CD4-positive, alpha-beta T cell treated with Interleukin-15 for 4 hours (primary cell): Measurements from ENCODE around the gene FGGY.
"Not testable (repeated sequence)": the region's sequence is repeated elsewhere in the genome, so short reads cannot be mapped to it uniquely, and the experiment has no call there.

Source experiments
- DNase-seq: peaks from one replicate; pipeline ENCODE4 v3.0.0-alpha.2; 2020; ENCODE audit warnings: low spot score

The FGGY gene

GRCh38 chr1:59288046-59288445 lies 8.8 kb upstream of the FGGY start:
- DNase-seq = no peak

- DNase-seq = no peak
These were observed 7.3 kb upstream of the FGGY start for GRCh38 chr1:59289570-59289969.

GRCh38 chr1:59290193-59290949 lies 6.5 kb upstream of the FGGY start:
- peak; percentile 9 for DNase-seq

DNA sequence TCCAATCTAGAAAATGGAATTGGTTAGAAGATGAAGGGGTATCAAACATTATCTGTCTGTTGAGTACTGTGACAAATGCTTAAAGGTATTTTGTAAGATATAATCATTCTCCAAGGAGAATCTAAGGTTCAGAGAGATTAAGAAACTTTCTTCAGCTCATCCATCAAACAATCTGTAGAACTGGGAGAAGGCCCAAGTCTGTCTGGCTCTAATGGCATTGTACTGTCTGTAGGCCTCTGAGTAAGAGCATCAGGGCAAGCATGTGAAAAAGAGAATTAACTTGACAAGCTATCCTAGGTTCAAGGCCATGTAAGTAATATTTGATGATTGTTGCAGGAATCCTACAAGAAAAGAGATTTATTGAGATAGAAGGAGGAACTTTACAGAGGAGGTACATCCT lies 5.3 kb upstream of the FGGY start:
- no peak for DNase-seq

DNA sequence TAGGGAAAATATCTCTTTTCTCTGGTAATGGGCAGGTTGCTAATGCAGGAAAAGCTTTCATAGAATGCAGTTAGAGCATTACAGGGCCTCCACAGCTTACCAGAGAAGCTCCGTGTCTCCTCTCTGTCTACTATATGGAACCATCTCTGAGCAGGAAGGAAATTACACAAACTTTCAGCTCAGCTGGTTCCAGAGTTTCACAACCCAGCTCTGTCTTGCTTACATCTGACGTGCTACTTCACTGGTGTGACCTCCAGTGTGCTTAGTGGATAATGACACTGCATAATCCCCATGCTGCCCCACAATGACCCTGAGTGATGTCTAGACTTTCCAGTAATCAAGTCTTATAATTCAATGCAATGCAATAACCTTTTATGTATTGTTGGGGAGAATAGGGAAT lies 4.3 kb upstream of the FGGY start:
- peak; percentile 6 for DNase-seq

DNA sequence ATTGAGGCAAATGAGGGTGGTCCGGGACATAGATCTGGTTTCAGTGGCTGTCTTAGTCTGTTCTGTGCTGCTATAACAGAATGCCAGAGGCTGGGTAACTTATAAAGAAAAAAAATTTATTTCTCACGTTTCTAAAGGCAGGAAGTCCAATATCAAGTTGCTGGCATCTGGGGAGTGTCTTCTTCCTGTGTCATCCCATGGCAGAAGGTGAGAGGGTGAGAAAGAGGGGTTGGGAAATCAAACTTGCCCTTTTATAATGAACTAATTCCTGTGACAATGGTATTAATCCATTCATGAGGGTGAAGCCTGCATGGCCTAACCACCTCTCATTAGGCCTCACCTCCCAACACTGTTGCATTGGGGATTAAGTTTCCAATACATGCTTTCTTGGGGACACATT lies 3.7 kb upstream of the FGGY start:
- no peak for DNase-seq

GRCh38 chr1:59293849-59294248 lies 3.0 kb upstream of the FGGY start:
- no peak for DNase-seq

DNA sequence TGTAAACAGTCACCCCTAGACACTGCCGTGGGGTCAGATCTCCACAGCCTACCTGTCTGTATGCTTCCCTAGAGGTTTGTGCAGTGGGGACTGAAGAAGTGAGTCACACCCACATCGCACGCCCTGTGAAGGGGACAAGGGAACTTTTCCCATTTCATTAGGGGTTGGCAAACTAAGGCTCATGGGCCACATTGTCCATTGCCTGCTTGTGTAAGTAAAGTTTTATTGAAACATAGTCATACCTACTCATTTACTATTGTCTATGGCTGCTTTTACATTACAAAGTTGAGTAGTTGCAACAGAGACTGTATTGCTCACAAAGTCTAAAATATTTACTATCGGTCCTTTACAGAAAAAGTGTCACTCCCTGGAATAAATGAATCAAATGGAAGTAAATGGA lies 2.5 kb upstream of the FGGY start:
- no peak for DNase-seq

- no peak for DNase-seq
These were observed 1.3 kb upstream of the FGGY start for GRCh38 chr1:59295618-59296017.

DNA sequence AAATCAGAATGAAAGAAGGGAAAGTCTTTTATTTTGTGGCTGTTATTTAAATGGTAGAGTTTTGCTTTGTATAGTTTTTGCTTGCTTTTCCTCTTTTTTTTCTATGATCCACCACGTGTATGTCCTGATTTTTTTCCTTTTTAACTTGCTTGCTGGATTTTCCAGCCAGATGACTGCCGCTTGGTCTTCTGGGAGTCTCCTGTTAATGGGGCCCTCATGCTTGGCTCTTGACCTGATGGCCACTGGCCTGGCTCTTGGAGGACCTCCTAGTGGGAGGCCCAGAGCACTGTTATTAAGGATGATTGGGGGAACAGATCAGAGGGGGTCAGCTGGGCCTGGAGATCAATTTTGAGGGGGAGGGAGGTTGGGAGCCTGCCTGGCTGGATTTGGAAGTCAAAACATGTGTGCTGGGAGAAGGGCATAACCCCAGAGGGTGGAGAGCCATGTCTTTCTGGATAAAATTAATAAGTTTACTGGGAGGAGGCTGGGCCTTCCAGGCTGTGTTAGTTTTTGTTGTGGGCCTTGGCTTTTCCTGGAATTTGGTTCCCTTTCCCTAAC lies 1.2 kb downstream of the FGGY start:
- DNase-seq = no peak

DNA sequence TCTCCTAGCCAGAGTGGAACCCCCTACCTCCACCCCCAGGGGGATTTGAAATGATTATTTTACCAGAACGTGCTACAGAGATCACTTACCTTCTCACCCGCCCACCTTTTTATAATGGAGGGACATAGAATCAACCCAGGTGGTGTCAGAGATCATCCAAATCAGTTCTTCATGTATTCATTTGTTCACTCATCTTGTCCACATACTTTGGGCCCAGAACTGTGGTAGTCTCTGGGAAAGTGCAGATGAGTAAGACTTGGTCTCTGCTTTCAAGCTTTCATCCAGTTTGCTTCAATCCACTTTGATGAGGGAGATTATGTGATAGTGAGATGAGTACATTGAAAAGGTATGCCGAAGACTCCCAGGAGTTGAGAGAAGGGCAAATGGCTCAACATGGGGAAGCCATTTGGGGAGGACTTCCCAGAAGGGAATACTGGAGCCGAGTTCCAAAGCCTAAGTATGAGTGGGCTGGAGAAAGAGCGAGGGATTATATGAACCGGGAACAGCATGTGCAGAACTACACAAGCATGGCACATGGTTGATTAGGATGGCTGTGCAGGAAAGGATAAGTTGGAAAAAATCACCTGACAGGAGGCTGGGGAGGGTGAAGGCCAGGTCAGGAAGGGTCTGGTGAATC lies 1.9 kb downstream of the FGGY start:
- DNase-seq = no peak

DNA sequence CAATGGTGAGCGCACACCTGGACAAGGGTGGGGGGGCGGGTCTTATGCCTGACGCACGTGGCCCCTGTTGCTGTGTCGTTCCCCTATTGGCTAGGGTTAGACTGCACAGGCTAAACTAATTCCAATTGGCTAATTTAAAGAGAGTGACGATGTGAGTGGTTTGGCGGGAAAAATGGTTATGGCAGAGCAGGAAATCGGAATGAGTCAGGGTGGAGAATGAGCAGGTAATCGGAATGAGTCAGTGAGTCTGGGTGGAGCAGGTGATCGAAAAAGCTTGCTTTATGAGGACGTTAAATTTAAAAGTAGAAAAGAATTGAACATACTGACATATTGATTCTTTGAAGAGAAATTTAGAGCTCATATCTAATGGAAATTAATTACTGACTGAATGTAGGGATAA lies 2.8 kb downstream of the FGGY start:
- DNase-seq = not testable (repeated sequence)

DNA sequence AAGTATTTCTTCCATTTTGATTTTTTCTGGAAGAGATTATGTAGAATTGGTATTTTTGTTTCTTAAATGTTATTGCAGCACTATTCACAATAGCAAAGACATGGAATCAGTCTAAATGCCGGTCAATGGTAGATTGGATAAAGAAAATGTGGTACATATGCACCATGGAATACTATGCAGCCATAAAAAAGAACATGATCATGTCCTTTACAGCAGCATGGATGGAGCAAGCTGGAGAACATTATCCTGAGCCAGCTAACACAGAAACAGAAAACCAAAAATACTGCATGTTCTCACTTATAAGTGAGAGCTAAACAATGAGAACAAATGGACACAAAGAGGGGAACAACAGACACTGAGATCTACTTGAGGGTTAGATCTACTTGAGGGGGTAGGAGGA lies 5.4 kb downstream of the FGGY start:
- no peak for DNase-seq

GRCh38 chr1:59302871-59303270 lies 6.0 kb downstream of the FGGY start:
- DNase-seq = no peak

DNA sequence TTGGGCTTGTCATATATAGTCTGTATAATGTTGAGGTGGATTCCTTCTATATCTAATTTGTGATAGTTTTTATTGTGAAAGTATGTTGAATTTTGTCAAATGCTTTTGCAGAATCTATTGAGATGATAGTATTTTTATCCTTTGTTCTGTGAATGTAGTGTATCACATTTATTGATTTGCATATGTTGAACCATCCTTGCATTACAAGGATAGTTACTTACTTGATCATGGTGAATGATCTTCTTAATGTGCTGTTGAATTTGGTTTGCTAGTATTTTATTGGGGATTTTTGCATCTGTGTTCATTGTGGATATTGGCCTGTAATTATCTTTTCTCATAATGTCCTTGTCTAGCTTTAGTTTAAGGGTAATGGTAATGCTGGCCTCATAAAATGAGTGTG lies 8.3 kb downstream of the FGGY start:
- DNase-seq = no peak

DNA sequence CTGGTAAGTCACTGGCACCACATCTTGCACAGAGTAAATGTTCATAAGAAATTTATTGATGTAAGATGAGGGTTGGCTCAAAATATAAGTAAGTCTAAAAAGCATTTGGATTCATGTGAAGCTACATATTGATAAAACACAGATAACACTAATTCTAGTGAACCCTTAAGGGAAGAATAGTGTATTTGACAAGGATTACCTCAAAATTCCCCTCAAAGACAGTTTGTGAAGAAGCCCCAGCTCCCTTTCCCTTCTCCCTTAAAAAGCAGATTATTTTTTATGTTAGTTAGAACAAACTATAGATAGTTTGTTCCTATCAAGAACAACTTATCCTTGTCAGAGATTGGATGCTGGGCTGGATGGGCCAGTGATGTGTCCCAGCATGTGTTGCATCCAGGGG lies 10.7 kb downstream of the FGGY start:
- no peak for DNase-seq

DNA sequence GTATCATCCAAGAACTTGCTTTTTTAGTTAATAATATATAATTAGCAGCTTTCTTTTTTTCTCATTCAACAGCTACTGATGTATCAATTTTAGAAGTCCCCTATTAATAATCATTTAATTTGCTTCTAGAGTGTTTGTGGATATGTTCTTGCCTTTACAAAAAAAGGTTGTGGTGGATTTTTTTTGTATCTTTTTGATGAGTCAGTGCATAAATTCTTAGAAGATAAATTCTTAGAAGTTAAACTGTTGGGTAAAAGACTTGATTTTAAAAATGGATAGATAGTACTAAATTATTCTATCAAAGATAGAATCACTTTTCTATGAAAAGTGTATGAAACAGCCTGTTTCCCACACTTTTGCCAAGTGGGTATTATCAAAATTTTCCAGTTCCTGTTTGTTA lies 11.9 kb downstream of the FGGY start:
- peak; percentile 12 for DNase-seq

DNA sequence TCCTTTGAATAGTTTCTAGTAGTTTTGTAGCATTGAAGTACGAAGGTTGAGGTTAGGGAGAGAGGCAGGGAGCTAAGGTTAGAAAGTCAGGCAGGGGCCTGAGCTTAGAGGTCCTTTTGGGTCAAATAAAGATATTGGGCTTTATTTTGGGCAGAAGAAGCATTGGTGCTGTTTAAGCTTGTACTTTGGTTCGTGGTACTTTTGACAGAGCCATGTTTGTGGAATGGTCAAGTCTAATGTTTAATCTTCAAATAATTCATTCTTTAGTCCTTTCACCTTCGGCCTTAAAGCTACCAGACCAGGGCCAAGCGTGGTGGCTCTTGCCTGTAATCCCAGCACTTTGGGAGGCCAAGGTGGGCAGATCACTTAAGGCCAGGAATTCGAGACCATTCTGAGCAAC lies 12.5 kb downstream of the FGGY start:
- no peak for DNase-seq

- no peak for DNase-seq
These were observed 13.1 kb downstream of the FGGY start for GRCh38 chr1:59309795-59310548.

DNA sequence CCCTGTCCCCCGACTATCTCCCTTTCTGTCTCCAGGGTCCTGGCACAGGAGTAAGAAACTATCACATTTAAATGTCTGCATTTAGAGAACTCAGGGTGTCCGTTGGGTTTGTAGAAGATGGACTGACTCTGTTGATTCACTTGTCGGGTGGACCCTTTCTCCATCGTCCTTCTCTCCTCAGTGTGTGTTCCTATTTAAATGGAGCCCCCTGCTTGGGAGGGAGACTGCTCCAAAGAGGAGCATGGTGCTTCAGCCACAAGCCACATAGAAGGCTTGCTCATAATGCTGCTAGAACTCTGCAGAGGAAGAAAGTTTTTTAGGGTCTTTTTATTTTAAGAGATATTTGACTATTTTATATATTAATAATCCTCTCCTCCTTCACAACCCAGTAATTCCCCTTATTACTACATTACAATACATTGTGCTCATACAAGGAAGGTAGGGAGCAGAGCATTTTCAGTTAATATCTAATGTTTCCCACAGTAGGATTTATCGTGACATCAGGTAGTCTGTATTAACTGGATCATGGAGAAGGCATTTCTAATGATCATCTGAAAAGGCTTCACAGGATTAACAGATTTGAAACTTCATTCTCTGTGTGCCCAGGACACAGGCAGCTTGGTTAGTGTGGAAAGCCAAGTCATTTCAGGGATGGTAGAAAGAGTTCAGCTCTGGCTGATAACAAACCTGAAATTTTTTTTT lies 13.8 kb downstream of the FGGY start:
- DNase-seq = no peak

DNA sequence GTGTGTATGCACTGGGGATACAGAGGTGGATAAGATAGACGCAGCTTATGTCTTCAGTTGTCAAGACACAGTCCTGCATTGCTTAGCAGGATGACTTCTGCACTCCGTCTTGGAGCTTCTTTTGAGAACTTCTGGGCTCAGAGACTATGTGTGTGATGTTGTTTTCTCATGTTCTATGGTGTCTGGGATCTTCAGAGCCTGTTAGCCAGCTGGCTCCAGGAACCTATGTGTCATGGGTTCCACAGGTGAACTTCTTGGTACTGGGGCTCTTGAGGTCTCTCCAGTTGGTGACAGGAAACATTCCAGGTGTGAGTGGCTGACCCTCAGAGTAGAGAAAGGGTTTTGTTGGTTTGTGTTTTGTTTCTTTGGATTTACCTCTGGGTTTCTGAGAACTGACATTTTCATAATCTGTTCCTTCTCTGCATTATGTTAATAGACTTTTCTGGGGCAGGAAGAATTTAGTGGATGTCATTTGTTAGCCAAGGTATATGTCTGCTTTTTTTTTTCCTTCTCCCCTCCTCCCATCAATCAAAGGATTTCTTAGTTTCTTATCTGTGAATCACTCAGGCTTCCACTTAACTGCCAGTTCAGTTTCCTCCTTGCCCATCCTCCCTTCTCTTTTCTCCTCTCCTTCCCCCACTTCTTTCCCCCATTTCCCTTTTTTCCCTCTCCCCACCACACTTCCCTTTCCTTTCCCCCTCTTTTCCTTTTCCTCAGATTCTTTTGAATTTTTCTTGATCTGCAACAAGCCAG lies 18.1 kb downstream of the FGGY start:
- no peak for DNase-seq
